Measurements from ENCODE around the gene PCSK6.
"Not testable (repeated sequence)": the region's sequence is repeated elsewhere in the genome, so short reads cannot be mapped to it uniquely, and the experiment has no call there.

The PCSK6 gene

GRCh38 chr15:101378171-101378755 is 111.2 kb downstream of the PCSK6 start:
- Histone ChIP-seq H3K27me3 (ENCODE audit: control insufficient read depth in 3 of 3, insufficient read depth in 3 of 3, low read depth in 1 of 3, low read length in 3 of 3) (no peaks in the 10 kb centered on the region), H3K4ac (ENCODE audit: low read length) (no peak overlapping the region)
- WGBS, 2 donors (ENCODE audit: extremely low coverage in 2 of 2, insufficient read length in 2 of 2, insufficient replicate concordance in 1 of 2): no CpG with 5 or more reads among the region's 10 CpGs

GRCh38 chr15:101376615-101377395 is 112.7 kb downstream of the PCSK6 start:
- H3K9ac ChIP-seq (ENCODE audit: low read depth, low read length, poor library complexity): peak overlapping the region; percentile 22
- H3K14ac ChIP-seq (ENCODE audit: low read length): no peak overlapping the region
- H3K4me2 ChIP-seq (ENCODE audit: insufficient read depth, low read length, poor library complexity, severe bottlenecking): no peak overlapping the region
- no peak overlapping the region for H2BK5ac ChIP-seq (ENCODE audit: low read length)
- no peak overlapping the region for H2AK5ac ChIP-seq (ENCODE audit: low read depth, low read length)
- H3K4ac ChIP-seq (ENCODE audit: low read length): no peak overlapping the region
- DNase-seq (ENCODE audit: low spot score): no peak
- H2BK120ac ChIP-seq (ENCODE audit: low read depth, low read length): no peak overlapping the region
- peaks cover 0 to 12% of the 10 kb centered on the region in 2 donors for H3K36me3 ChIP-seq (replicated peaks in 1 of 2; ENCODE audit: control insufficient read depth in 2 of 2, insufficient read depth in 2 of 2, low read length in 2 of 2)
- no peak overlapping the region for H2BK15ac ChIP-seq (ENCODE audit: low read length)
- H3K18ac ChIP-seq (ENCODE audit: low read length): no peak overlapping the region
- H3K23ac ChIP-seq (ENCODE audit: low read depth, low read length, poor library complexity): no peak overlapping the region
- peak overlapping the region in 1 of 2 donors; percentile 48 for H3K4me3 ChIP-seq (ENCODE audit: low read length in 2 of 2)
- no peaks in the 10 kb centered on the region for H3K27me3 ChIP-seq (ENCODE audit: control insufficient read depth in 3 of 3, insufficient read depth in 3 of 3, low read depth in 1 of 3, low read length in 3 of 3)
- peaks cover 0 to 7% of the 10 kb centered on the region in 2 donors for H3K4me1 ChIP-seq (ENCODE audit: control insufficient read depth in 2 of 2, insufficient read depth in 1 of 2, low read depth in 1 of 2, low read length in 2 of 2)
- H4K91ac ChIP-seq (ENCODE audit: low read depth, low read length, poor library complexity): no peak overlapping the region
- no peaks in the 10 kb centered on the region for H3K9me3 ChIP-seq (replicated peaks in 1 of 2; ENCODE audit: control insufficient read depth in 2 of 2, insufficient read depth in 1 of 2, low read depth in 1 of 2, low read length in 2 of 2)
- WGBS, 2 donors (ENCODE audit: extremely low coverage in 2 of 2, insufficient read length in 2 of 2, insufficient replicate concordance in 1 of 2): no CpG with 5 or more reads among the region's 14 CpGs
- H3K27ac ChIP-seq (replicated peaks; ENCODE audit: low read length): no peak overlapping the region
- H2AFZ ChIP-seq (ENCODE audit: low read length): no peak overlapping the region
- no peak overlapping the region for H4K8ac ChIP-seq (ENCODE audit: low read depth, low read length)
- H3K79me1 ChIP-seq (ENCODE audit: low read depth, low read length): no peaks in the 10 kb centered on the region
- H2BK12ac ChIP-seq (ENCODE audit: low read length): no peak overlapping the region

More at GRCh38 chr15:101378171-101378755, 111.2 kb downstream of the PCSK6 start:
- Histone ChIP-seq H2BK120ac (ENCODE audit: low read depth, low read length) (no peak overlapping the region), H4K8ac (ENCODE audit: low read depth, low read length) (no peak overlapping the region), H2AK5ac (ENCODE audit: low read depth, low read length) (no peak overlapping the region), H3K9ac (ENCODE audit: low read depth, low read length, poor library complexity) (no peak overlapping the region), H3K18ac (ENCODE audit: low read length) (no peak overlapping the region), H2BK12ac (ENCODE audit: low read length) (no peak overlapping the region), H3K14ac (ENCODE audit: low read length) (no peak overlapping the region), H3K4me3 (ENCODE audit: low read length in 2 of 2) (no peak overlapping the region), H3K23ac (ENCODE audit: low read depth, low read length, poor library complexity) (no peak overlapping the region), H3K9me3 (replicated peaks in 1 of 2; ENCODE audit: control insufficient read depth in 2 of 2, insufficient read depth in 1 of 2, low read depth in 1 of 2, low read length in 2 of 2) (no peaks in the 10 kb centered on the region), H3K36me3 (replicated peaks in 1 of 2; ENCODE audit: control insufficient read depth in 2 of 2, insufficient read depth in 2 of 2, low read length in 2 of 2) (peaks cover 0 to 13% of the 10 kb centered on the region in 2 donors), H3K27ac (replicated peaks; ENCODE audit: low read length) (no peak overlapping the region), H3K4me1 (ENCODE audit: control insufficient read depth in 2 of 2, insufficient read depth in 1 of 2, low read depth in 1 of 2, low read length in 2 of 2) (peaks cover 0 to 2% of the 10 kb centered on the region in 2 donors), H2BK5ac (ENCODE audit: low read length) (no peak overlapping the region), H3K4me2 (ENCODE audit: insufficient read depth, low read length, poor library complexity, severe bottlenecking) (no peak overlapping the region), H3K79me1 (ENCODE audit: low read depth, low read length) (no peaks in the 10 kb centered on the region), H2AFZ (ENCODE audit: low read length) (no peak overlapping the region), H2BK15ac (ENCODE audit: low read length) (no peak overlapping the region), H4K91ac (ENCODE audit: low read depth, low read length, poor library complexity) (no peak overlapping the region)
- DNase-seq (ENCODE audit: low spot score): no peak

- H2BK5ac ChIP-seq (ENCODE audit: low read length); H3K27me3 ChIP-seq (ENCODE audit: control insufficient read depth in 3 of 3, insufficient read depth in 3 of 3, low read depth in 1 of 3, low read length in 3 of 3); H3K23ac ChIP-seq (ENCODE audit: low read depth, low read length, poor library complexity); H4K91ac ChIP-seq (ENCODE audit: low read depth, low read length, poor library complexity); H3K79me1 ChIP-seq (ENCODE audit: low read depth, low read length); H2AFZ ChIP-seq (ENCODE audit: low read length); H3K4me1 ChIP-seq (ENCODE audit: control insufficient read depth in 2 of 2, insufficient read depth in 1 of 2, low read depth in 1 of 2, low read length in 2 of 2); H2BK120ac ChIP-seq (ENCODE audit: low read depth, low read length); H3K4me2 ChIP-seq (ENCODE audit: insufficient read depth, low read length, poor library complexity, severe bottlenecking); H3K4me3 ChIP-seq (ENCODE audit: low read length in 2 of 2); H3K4ac ChIP-seq (ENCODE audit: low read length); H3K27ac ChIP-seq (replicated peaks; ENCODE audit: low read length); DNase-seq (ENCODE audit: low spot score); H3K14ac ChIP-seq (ENCODE audit: low read length); H2BK15ac ChIP-seq (ENCODE audit: low read length); H3K36me3 ChIP-seq (replicated peaks in 1 of 2; ENCODE audit: control insufficient read depth in 2 of 2, insufficient read depth in 2 of 2, low read length in 2 of 2); H4K8ac ChIP-seq (ENCODE audit: low read depth, low read length); H3K9me3 ChIP-seq (replicated peaks in 1 of 2; ENCODE audit: control insufficient read depth in 2 of 2, insufficient read depth in 1 of 2, low read depth in 1 of 2, low read length in 2 of 2); H3K9ac ChIP-seq (ENCODE audit: low read depth, low read length, poor library complexity); H2BK12ac ChIP-seq (ENCODE audit: low read length); H2AK5ac ChIP-seq (ENCODE audit: low read depth, low read length); H3K18ac ChIP-seq (ENCODE audit: low read length): not testable (repeated sequence)
- no CpG with 5 or more reads among the region's 15 CpGs for WGBS, 2 donors (ENCODE audit: extremely low coverage in 2 of 2, insufficient read length in 2 of 2, insufficient replicate concordance in 1 of 2)
These were observed 114.5 kb downstream of the PCSK6 start for GRCh38 chr15:101375006-101375405.

GRCh38 chr15:101374326-101374725 is 115.2 kb downstream of the PCSK6 start:
- WGBS, 2 donors (ENCODE audit: extremely low coverage in 2 of 2, insufficient read length in 2 of 2, insufficient replicate concordance in 1 of 2): no CpG with 5 or more reads among the region's 6 CpGs
- no peak overlapping the region for H2AK5ac ChIP-seq (ENCODE audit: low read depth, low read length)
- H3K4ac ChIP-seq (ENCODE audit: low read length): no peak overlapping the region
- H3K27me3 ChIP-seq (ENCODE audit: control insufficient read depth in 3 of 3, insufficient read depth in 3 of 3, low read depth in 1 of 3, low read length in 3 of 3): no peaks in the 10 kb centered on the region
- no peaks in the 10 kb centered on the region for H3K9me3 ChIP-seq (replicated peaks in 1 of 2; ENCODE audit: control insufficient read depth in 2 of 2, insufficient read depth in 1 of 2, low read depth in 1 of 2, low read length in 2 of 2)
- no peak overlapping the region for H3K14ac ChIP-seq (ENCODE audit: low read length)
- no peak overlapping the region for H3K27ac ChIP-seq (replicated peaks; ENCODE audit: low read length)
- H3K23ac ChIP-seq (ENCODE audit: low read depth, low read length, poor library complexity): no peak overlapping the region
- no peak for DNase-seq (ENCODE audit: low spot score)
- H3K9ac ChIP-seq (ENCODE audit: low read depth, low read length, poor library complexity): no peak overlapping the region
- H4K91ac ChIP-seq (ENCODE audit: low read depth, low read length, poor library complexity): no peak overlapping the region
- H4K8ac ChIP-seq (ENCODE audit: low read depth, low read length): no peak overlapping the region
- H2BK15ac ChIP-seq (ENCODE audit: low read length): no peak overlapping the region
- no peak overlapping the region for H2BK12ac ChIP-seq (ENCODE audit: low read length)
- no peak overlapping the region for H2BK120ac ChIP-seq (ENCODE audit: low read depth, low read length)
- no peak overlapping the region for H3K4me2 ChIP-seq (ENCODE audit: insufficient read depth, low read length, poor library complexity, severe bottlenecking)
- no peaks in the 10 kb centered on the region for H3K79me1 ChIP-seq (ENCODE audit: low read depth, low read length)
- no peak overlapping the region for H2BK5ac ChIP-seq (ENCODE audit: low read length)
- H3K4me1 ChIP-seq (ENCODE audit: control insufficient read depth in 2 of 2, insufficient read depth in 1 of 2, low read depth in 1 of 2, low read length in 2 of 2): peaks cover 0 to 12% of the 10 kb centered on the region in 2 donors
- H3K36me3 ChIP-seq (replicated peaks in 1 of 2; ENCODE audit: control insufficient read depth in 2 of 2, insufficient read depth in 2 of 2, low read length in 2 of 2): peaks cover 0 to 2% of the 10 kb centered on the region in 2 donors
- H3K18ac ChIP-seq (ENCODE audit: low read length): no peak overlapping the region
- H3K4me3 ChIP-seq (ENCODE audit: low read length in 2 of 2): no peak overlapping the region
- H2AFZ ChIP-seq (ENCODE audit: low read length): no peak overlapping the region
